ENCODE data around the gene SCIMP.

DNA sequence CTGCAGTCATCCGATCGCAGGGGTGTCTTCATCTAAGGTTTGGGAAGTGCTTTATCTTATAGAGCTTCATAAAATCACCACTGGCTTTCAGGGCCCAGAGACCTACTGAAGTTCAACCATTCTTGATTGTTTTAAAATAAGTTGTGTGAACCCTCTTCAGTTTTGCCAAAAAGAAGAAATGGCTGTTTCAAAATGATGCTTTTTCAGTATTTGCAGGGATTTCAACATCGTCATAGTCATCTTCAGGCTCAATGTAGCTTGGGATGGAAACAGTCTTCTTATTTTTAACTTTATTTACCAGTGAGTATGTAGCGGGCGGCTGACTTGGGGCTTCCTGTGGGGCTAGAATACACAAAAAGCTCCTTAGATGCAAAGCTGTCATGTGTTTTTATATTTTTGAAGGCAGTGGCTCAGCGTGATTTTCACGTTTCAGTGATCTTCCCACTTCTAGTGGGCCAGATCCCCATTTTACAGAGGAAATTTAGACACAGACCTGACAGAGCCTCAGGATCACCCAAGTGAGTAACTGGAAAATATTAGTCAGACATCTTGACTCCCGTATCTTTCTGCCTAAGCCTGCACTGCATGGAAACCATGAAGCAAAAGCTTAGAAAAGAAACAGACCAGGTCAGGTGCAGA, 23.9 kb downstream of the SCIMP start:
- TF ChIP-seq, protein P1, sequence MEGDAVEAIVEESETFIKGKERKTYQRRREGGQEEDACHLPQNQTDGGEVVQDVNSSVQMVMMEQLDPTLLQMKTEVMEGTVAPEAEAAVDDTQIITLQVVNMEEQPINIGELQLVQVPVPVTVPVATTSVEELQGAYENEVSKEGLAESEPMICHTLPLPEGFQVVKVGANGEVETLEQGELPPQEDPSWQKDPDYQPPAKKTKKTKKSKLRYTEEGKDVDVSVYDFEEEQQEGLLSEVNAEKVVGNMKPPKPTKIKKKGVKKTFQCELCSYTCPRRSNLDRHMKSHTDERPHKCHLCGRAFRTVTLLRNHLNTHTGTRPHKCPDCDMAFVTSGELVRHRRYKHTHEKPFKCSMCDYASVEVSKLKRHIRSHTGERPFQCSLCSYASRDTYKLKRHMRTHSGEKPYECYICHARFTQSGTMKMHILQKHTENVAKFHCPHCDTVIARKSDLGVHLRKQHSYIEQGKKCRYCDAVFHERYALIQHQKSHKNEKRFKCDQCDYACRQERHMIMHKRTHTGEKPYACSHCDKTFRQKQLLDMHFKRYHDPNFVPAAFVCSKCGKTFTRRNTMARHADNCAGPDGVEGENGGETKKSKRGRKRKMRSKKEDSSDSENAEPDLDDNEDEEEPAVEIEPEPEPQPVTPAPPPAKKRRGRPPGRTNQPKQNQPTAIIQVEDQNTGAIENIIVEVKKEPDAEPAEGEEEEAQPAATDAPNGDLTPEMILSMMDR (optimal IDR thresholded peaks at IDR 0.05 in 1 of 3, IDR thresholded peaks at IDR 0.05 in 1 of 3, conservative IDR thresholded peaks at IDR 0.05 in 1 of 3; ENCODE audit: extremely low read depth in 1 of 3, insufficient read depth in 2 of 3, low read length in 3 of 3) = no peak
- no peak for TF ChIP-seq EZH2 (IDR thresholded peaks at IDR 0.05; ENCODE audit: low read length)
